Skeletal muscle tissue (tissue), 4 donors: Measurements from ENCODE around the gene IGSF9B. TPM values are rescaled to one million over a fixed set of nuclear protein-coding genes. Genes with fewer than 3 reads are reported as not detected.

Source experiments
- H3K27ac ChIP-seq: one replicate; pipeline ENCODE4 v1.7.0; 2013; ENCODE audit warnings: mild to moderate bottlenecking, low read depth, low read length, inconsistent platforms
- H3K27me3 ChIP-seq, 3 donors: one replicate each; pipeline ENCODE4 v1.7.0; 2013; ENCODE audit warnings: low read length in 3 of 3; ENCODE audit not compliant: control insufficient read depth in 3 of 3, insufficient read depth in 3 of 3
- H3K36me3 ChIP-seq, 3 donors: one replicate each; pipeline ENCODE4 v1.7.0; 2013; ENCODE audit warnings: low read length in 3 of 3; ENCODE audit not compliant: control insufficient read depth in 3 of 3, insufficient read depth in 3 of 3
- H3K4me1 ChIP-seq, 3 donors: one replicate each; pipeline ENCODE4 v1.7.0; 2013; ENCODE audit warnings: low read length in 3 of 3, mild to moderate bottlenecking in 3 of 3; ENCODE audit not compliant: control insufficient read depth in 3 of 3, insufficient read depth in 3 of 3
- H3K4me3 ChIP-seq, 3 donors: one replicate each; pipeline ENCODE4 v1.7.0; 2013; ENCODE audit warnings: low read length in 3 of 3
- H3K9ac ChIP-seq, 3 donors: one replicate each; pipeline ENCODE4 v1.7.0; 2013; ENCODE audit warnings: low read length in 3 of 3, mild to moderate bottlenecking in 3 of 3, moderate library complexity in 2 of 3, low read depth in 1 of 3
- H3K9me3 ChIP-seq, 3 donors: one replicate each; pipeline ENCODE4 v1.7.0; 2013; ENCODE audit warnings: low read length in 3 of 3; ENCODE audit not compliant: control insufficient read depth in 3 of 3
- total RNA-seq: library from RNA; depleted of rRNA; stranded (reverse); fragments of >200 nt; gene quantifications from one replicate; pipeline ENCODE4 v1.2.3, GENCODE V29; 2014
- donor health status: Osteomylitis.

Gene IGSF9B
- total RNA-seq, 1 donor from 2014 or later, result 4.7 TPM

GRCh38 chr11:133942577-133942976, 14.2 kb downstream of the IGSF9B start:
- peaks cover 0 to 8% (median 6%) of the 10 kb centered on the region in 3 donors for H3K27me3 ChIP-seq
- peaks cover 30 to 37% (median 31%) of the 10 kb centered on the region in 3 donors for H3K4me1 ChIP-seq
- no peaks in the 10 kb centered on the region for H3K9me3 ChIP-seq
- H3K36me3 ChIP-seq, result peaks cover 8 to 24% (median 12%) of the 10 kb centered on the region in 3 donors
- no peak overlapping the region for H3K27ac ChIP-seq
- no peak overlapping the region for H3K9ac ChIP-seq
- H3K4me3 ChIP-seq, result no peak overlapping the region

- Histone ChIP-seq H3K36me3 (peaks cover 8 to 31% (median 17%) of the 10 kb centered on the region in 3 donors), H3K9me3 (no peaks in the 10 kb centered on the region), H3K27ac (no peak overlapping the region), H3K4me1 (peaks cover 20 to 27% (median 21%) of the 10 kb centered on the region in 3 donors), H3K27me3 (peaks cover 0 to under 1% (median 0%) of the 10 kb centered on the region in 3 donors), H3K4me3 (no peak overlapping the region), H3K9ac (no peak overlapping the region)
Measured at GRCh38 chr11:133941546-133941945, 15.2 kb downstream of the IGSF9B start.

- Histone ChIP-seq H3K4me1 (peaks cover 6 to 12% (median 7%) of the 10 kb centered on the region in 3 donors), H3K9me3 (no peaks in the 10 kb centered on the region), H3K36me3 (peaks cover 11 to 46% (median 20%) of the 10 kb centered on the region in 3 donors), H3K27ac (no peak overlapping the region), H3K27me3 (no peaks in the 10 kb centered on the region), H3K4me3 (no peak overlapping the region), H3K9ac (no peak overlapping the region)
Measured at GRCh38 chr11:133940034-133940433, 16.7 kb downstream of the IGSF9B start.

GRCh38 chr11:133939558-133939957, 17.2 kb downstream of the IGSF9B start:
- H3K36me3 ChIP-seq, result peaks cover 12 to 51% (median 20%) of the 10 kb centered on the region in 3 donors
- no peak overlapping the region for H3K4me3 ChIP-seq
- peaks cover 1 to 7% (median 2%) of the 10 kb centered on the region in 3 donors for H3K4me1 ChIP-seq
- no peak overlapping the region for H3K9ac ChIP-seq
- no peak overlapping the region for H3K27ac ChIP-seq
- no peaks in the 10 kb centered on the region for H3K27me3 ChIP-seq
- no peaks in the 10 kb centered on the region for H3K9me3 ChIP-seq

- Histone ChIP-seq H3K36me3 (peaks cover 13 to 55% (median 20%) of the 10 kb centered on the region in 3 donors), H3K9ac (no peak overlapping the region), H3K9me3 (no peaks in the 10 kb centered on the region), H3K27me3 (no peaks in the 10 kb centered on the region), H3K4me1 (no peaks in the 10 kb centered on the region), H3K27ac (no peak overlapping the region), H3K4me3 (no peak overlapping the region)
Measured at GRCh38 chr11:133938166-133938565, 18.6 kb downstream of the IGSF9B start.

- H3K36me3 ChIP-seq, result peaks cover 13 to 55% (median 20%) of the 10 kb centered on the region in 3 donors
- H3K4me3 ChIP-seq, result no peak overlapping the region
- H3K27me3 ChIP-seq, result no peaks in the 10 kb centered on the region
- no peak overlapping the region for H3K9ac ChIP-seq
- H3K9me3 ChIP-seq, result no peaks in the 10 kb centered on the region
- no peaks in the 10 kb centered on the region for H3K4me1 ChIP-seq
- no peak overlapping the region for H3K27ac ChIP-seq
Measured at GRCh38 chr11:133937468-133937867, 19.3 kb downstream of the IGSF9B start.

GRCh38 chr11:133937015-133937414, 19.8 kb downstream of the IGSF9B start:
- H3K36me3 ChIP-seq, result peaks cover 13 to 55% (median 20%) of the 10 kb centered on the region in 3 donors
- H3K4me1 ChIP-seq, result no peaks in the 10 kb centered on the region
- H3K4me3 ChIP-seq, result no peak overlapping the region
- H3K27ac ChIP-seq, result no peak overlapping the region
- H3K9ac ChIP-seq, result no peak overlapping the region
- no peaks in the 10 kb centered on the region for H3K9me3 ChIP-seq
- H3K27me3 ChIP-seq, result no peaks in the 10 kb centered on the region

- no peaks in the 10 kb centered on the region for H3K4me1 ChIP-seq
- no peak overlapping the region for H3K27ac ChIP-seq
- H3K9ac ChIP-seq, result no peak overlapping the region
- H3K4me3 ChIP-seq, result no peak overlapping the region
- H3K27me3 ChIP-seq, result no peaks in the 10 kb centered on the region
- H3K36me3 ChIP-seq, result peaks cover 13 to 55% (median 19%) of the 10 kb centered on the region in 3 donors
- no peaks in the 10 kb centered on the region for H3K9me3 ChIP-seq
Measured at GRCh38 chr11:133936592-133936991, 20.2 kb downstream of the IGSF9B start.

- Histone ChIP-seq H3K4me3 (no peak overlapping the region), H3K9me3 (no peaks in the 10 kb centered on the region), H3K27ac (no peak overlapping the region), H3K27me3 (no peaks in the 10 kb centered on the region), H3K36me3 (peaks cover 13 to 55% (median 18%) of the 10 kb centered on the region in 3 donors), H3K9ac (no peak overlapping the region), H3K4me1 (no peaks in the 10 kb centered on the region)
Measured at GRCh38 chr11:133936136-133936535, 20.6 kb downstream of the IGSF9B start.

- H3K9me3 ChIP-seq, result no peaks in the 10 kb centered on the region
- no peaks in the 10 kb centered on the region for H3K4me1 ChIP-seq
- H3K9ac ChIP-seq, result no peak overlapping the region
- H3K27me3 ChIP-seq, result peaks cover 0 to under 1% (median 0%) of the 10 kb centered on the region in 3 donors
- peaks cover 13 to 57% (median 18%) of the 10 kb centered on the region in 3 donors for H3K36me3 ChIP-seq
- H3K4me3 ChIP-seq, result no peak overlapping the region
- H3K27ac ChIP-seq, result no peak overlapping the region
Measured at GRCh38 chr11:133935551-133935910, 21.2 kb downstream of the IGSF9B start.
